PC-9 (cell line): ENCODE measurements around the gene RELB.

Experiments
- CTCF ChIP-seq: fragments of 200-600 bp; sonication (generic); conservative IDR thresholded peaks from 2 replicates; pipeline ENCODE4 v1.6.1; 2017; ENCODE audit warnings: mixed run types, antibody characterized with exemption, mild to moderate bottlenecking, moderate library complexity
- EZH2 ChIP-seq: fragments of 200-600 bp; sonication (generic); IDR thresholded peaks from 2 replicates; pipeline ENCODE4 v1.8.0; 2017; ENCODE audit warnings: antibody characterized with exemption, low read depth

DNA sequence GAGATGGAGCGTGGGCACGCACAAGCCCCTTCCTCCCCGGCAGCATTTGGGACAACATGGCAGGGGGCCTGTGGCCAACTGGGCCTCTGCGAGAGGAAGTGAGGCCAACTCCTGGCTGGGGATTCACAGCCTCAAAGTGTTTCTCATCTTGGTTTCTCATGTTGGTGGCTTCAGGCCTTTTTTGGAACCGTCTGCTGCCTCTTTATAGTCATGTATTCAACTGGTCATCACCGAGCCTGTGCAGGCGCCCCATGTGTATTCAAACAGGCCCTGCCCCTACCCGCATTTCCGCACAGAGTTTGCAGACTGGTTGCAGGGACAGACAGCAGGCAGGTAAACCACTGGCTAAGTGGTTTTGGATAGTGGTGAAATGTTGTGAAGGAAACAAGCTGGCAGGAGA lies 17.3 kb upstream of the RELB start:
- TF ChIP-seq CTCF = no peak
- TF ChIP-seq EZH2 = no peak
